Esophagus muscularis mucosa (tissue), 4 donors: ENCODE measurements around the gene MTOR. TPM values are rescaled to one million over a fixed set of nuclear protein-coding genes. Genes with fewer than 3 reads are reported as not detected.

Source experiments
- DNase-seq: peaks from one replicate; pipeline ENCODE4 v3.0.0-alpha.2; 2017; ENCODE audit errors: extremely low spot score
- H3K27ac ChIP-seq, 4 donors: fragments of 200-600 bp; sonication (generic); replicated peaks in 1 of 4; 1 replicate in 3 of 4; 2 replicates in 1 of 4; pipeline ENCODE4 v1.5.1; 2016 to 2019; ENCODE audit warnings: mild to moderate bottlenecking in 1 of 4
- H3K27me3 ChIP-seq, 4 donors: fragments of 200-600 bp; sonication (generic); one replicate each; pipeline versions ENCODE4 v1.5.1 to v1.6.0; 2016 to 2019
- H3K36me3 ChIP-seq, 4 donors: fragments of 200-600 bp; sonication (generic); one replicate each; pipeline ENCODE4 v1.5.1; 2016 to 2019
- H3K4me1 ChIP-seq, 4 donors: fragments of 200-600 bp; sonication (generic); one replicate each; pipeline ENCODE4 v1.5.1; 2016 to 2019
- H3K4me3 ChIP-seq, 4 donors: fragments of 200-600 bp; sonication (generic); 1 replicate in 2 of 4; 2 replicates in 2 of 4; pipeline ENCODE4 v1.5.1; 2016 to 2019; ENCODE audit warnings: mild to moderate bottlenecking in 4 of 4, moderate library complexity in 1 of 4
- H3K9me3 ChIP-seq, 4 donors: fragments of 200-600 bp; sonication (generic); 1 replicate in 3 of 4; 2 replicates in 1 of 4; pipeline ENCODE4 v1.5.1; 2016 to 2019
- CTCF ChIP-seq, 3 experiments: fragments of 200-600 bp in 2 of 3; fragments of 450-650 bp in 1 of 3; sonication (generic) in 2 of 3; IDR thresholded peaks; one replicate each; pipeline ENCODE4 v1.5.1; 2017 to 2019; ENCODE audit warnings: antibody characterized with exemption in 3 of 3, mild to moderate bottlenecking in 2 of 3, moderate library complexity in 1 of 3
- EP300 ChIP-seq: sonication (generic); formaldehyde crosslinking; IDR thresholded peaks from one replicate; pipeline ENCODE4 v1.6.1; 2017; ENCODE audit warnings: antibody characterized with exemption
- POLR2A ChIP-seq: fragments of 450-650 bp; IDR thresholded peaks from one replicate; pipeline ENCODE4 v1.6.1; 2017; ENCODE audit warnings: antibody characterized with exemption, moderate library complexity, mild to moderate bottlenecking, low read depth
- POLR2AphosphoS5 ChIP-seq, 2 donors: sonication (generic); formaldehyde crosslinking; IDR thresholded peaks; one replicate each; pipeline ENCODE4 v1.6.1; 2017; ENCODE audit warnings: antibody characterized with exemption in 2 of 2
- WGBS: methylation state at CpG from one replicate; pipeline ENCODE4 v1.1.5; 2018; 5-methylcytosine and 5-hydroxymethylcytosine counted together
- intact Hi-C: fragments of 100-400 bp; cut with DNase I; formaldehyde crosslinking; loops from one replicate; pipeline ENCODE4 v1.15.1; 2023
- total RNA-seq, 4 donors: library from RNA; depleted of rRNA; stranded (reverse); fragments of >200 nt; gene quantifications; one replicate each; pipeline versions ENCODE4 v1.1.0 to v1.2.1, GENCODE V29; 2016

The MTOR gene
- total RNA-seq, 4 donors from 2014 or later = 33.6 to 51.1 (median 41.0) TPM

- TF ChIP-seq EP300 = no peak
- no peak for TF ChIP-seq POLR2A
- TF ChIP-seq POLR2AphosphoS5 (IDR thresholded peaks at IDR 0.05) = no peak
- no peak for TF ChIP-seq CTCF (IDR thresholded peaks at IDR 0.05)
- intact Hi-C loops = no loop called here
- no peak overlapping the region for H3K4me3 ChIP-seq
- no peaks in the 10 kb centered on the region for H3K4me1 ChIP-seq
- H3K27ac ChIP-seq = no peak overlapping the region
- no peak for DNase-seq
- H3K9me3 ChIP-seq = no peaks in the 10 kb centered on the region
- H3K36me3 ChIP-seq = peaks cover 53 to 100% (median 88%) of the 10 kb centered on the region in 4 donors
- 88% methylated on average over 2 of the region's 2 CpGs for WGBS
- H3K27me3 ChIP-seq = no peaks in the 10 kb centered on the region
Measured at GRCh38 chr1:11198851-11199594, 63.3 kb downstream of the MTOR start.

- no peak overlapping the region for H3K27ac ChIP-seq
- H3K36me3 ChIP-seq = peaks cover 53 to 100% (median 88%) of the 10 kb centered on the region in 4 donors
- no peak for DNase-seq
- intact Hi-C loops = no loop called here
- no peaks in the 10 kb centered on the region for H3K27me3 ChIP-seq
- H3K4me3 ChIP-seq = no peak overlapping the region
- WGBS = 79% methylated on average over 4 of the region's 4 CpGs
- no peaks in the 10 kb centered on the region for H3K4me1 ChIP-seq
- H3K9me3 ChIP-seq = no peaks in the 10 kb centered on the region
- TF ChIP-seq CTCF (IDR thresholded peaks at IDR 0.05) (no peak), EP300 (no peak), POLR2A (no peak), POLR2AphosphoS5 (IDR thresholded peaks at IDR 0.05) (no peak)
Measured at GRCh38 chr1:11198257-11198656, 64.1 kb downstream of the MTOR start.

GRCh38 chr1:11197359-11197758 is 65.0 kb downstream of the MTOR start:
- no peaks in the 10 kb centered on the region for H3K27me3 ChIP-seq
- intact Hi-C loops = no loop called here
- no peaks in the 10 kb centered on the region for H3K9me3 ChIP-seq
- TF ChIP-seq POLR2A (no peak), EP300 (no peak), POLR2AphosphoS5 (IDR thresholded peaks at IDR 0.05) (no peak), CTCF (IDR thresholded peaks at IDR 0.05) (no peak)
- no peak overlapping the region for H3K4me3 ChIP-seq
- WGBS = 100% methylated on average over 4 of the region's 4 CpGs
- H3K4me1 ChIP-seq = no peaks in the 10 kb centered on the region
- DNase-seq = no peak
- no peak overlapping the region for H3K27ac ChIP-seq
- H3K36me3 ChIP-seq = peaks cover 55 to 100% (median 89%) of the 10 kb centered on the region in 4 donors

DNA sequence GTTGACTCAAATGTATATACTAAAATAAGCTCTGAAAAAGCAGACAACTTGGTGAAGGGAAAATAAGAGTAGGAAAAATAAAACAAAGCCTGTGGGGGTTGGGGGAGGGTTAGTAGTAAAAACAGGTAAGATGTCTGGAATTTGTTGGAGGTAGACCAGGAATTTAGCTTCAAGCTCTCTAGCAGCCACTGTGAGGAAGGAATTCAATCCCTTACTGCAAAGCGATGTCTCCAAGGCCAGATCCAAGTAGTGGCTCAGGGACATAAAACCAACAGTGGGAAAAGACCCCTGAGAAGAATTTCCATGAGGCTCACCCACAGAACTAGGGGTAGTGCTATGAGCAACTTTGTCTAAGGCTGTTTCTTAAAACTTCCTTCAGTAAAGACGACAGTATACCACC is 65.4 kb downstream of the MTOR start:
- WGBS = 87% methylated on average over 2 of the region's 2 CpGs
- peaks cover 55 to 100% (median 90%) of the 10 kb centered on the region in 4 donors for H3K36me3 ChIP-seq
- H3K9me3 ChIP-seq = no peaks in the 10 kb centered on the region
- no peak for DNase-seq
- H3K4me1 ChIP-seq = no peaks in the 10 kb centered on the region
- H3K27ac ChIP-seq = no peak overlapping the region
- intact Hi-C loops = no loop called here
- no peak overlapping the region for H3K4me3 ChIP-seq
- TF ChIP-seq POLR2AphosphoS5 (IDR thresholded peaks at IDR 0.05) (no peak), CTCF (IDR thresholded peaks at IDR 0.05) (no peak), EP300 (no peak), POLR2A (no peak)
- H3K27me3 ChIP-seq = no peaks in the 10 kb centered on the region
